GM12878 (cell line): ENCODE measurements around the gene PHB1.

Experiments
- CBX5 ChIP-seq: sonication (generic); IDR thresholded peaks from 2 replicates; pipeline ENCODE4 v1.6.1; 2016; ENCODE audit warnings: low read depth, moderate library complexity, mild to moderate bottlenecking, inconsistent platforms
- E2F8 ChIP-seq: fragments of 450-650 bp; IDR thresholded peaks from 2 replicates; pipeline ENCODE4 v1.6.1; 2018; ENCODE audit warnings: mild to moderate bottlenecking, low read depth, moderate library complexity; ENCODE audit not compliant: partially characterized antibody
- EP300 ChIP-seq, 2 experiments: fragments of 150-350 bp in 1 of 2; IDR thresholded peaks; 2 replicates each; pipeline ENCODE4 v1.6.1; 2011 to 2012; ENCODE audit warnings: low read depth in 2 of 2, low read length in 2 of 2, borderline replicate concordance in 1 of 2, improper control_type of control experiment in 1 of 2, inconsistent platforms in 1 of 2; ENCODE audit not compliant: control insufficient read depth in 1 of 2
- EZH2 ChIP-seq: IDR thresholded peaks from 2 replicates; pipeline ENCODE4 v1.6.1; 2012; ENCODE audit warnings: low read depth, mild to moderate bottlenecking, control low read depth, inconsistent platforms, low read length, borderline replicate concordance; ENCODE audit not compliant: control insufficient read depth
- NFYB ChIP-seq: IDR thresholded peaks from 2 replicates; pipeline ENCODE4 v1.6.1; 2011; ENCODE audit warnings: low read depth, mild to moderate bottlenecking, low read length, improper control_type of control experiment, moderate library complexity; ENCODE audit not compliant: insufficient read depth
- POLR2A ChIP-seq: IDR thresholded peaks from 2 replicates; pipeline ENCODE4 v1.6.1; 2011; ENCODE audit warnings: low read depth, mild to moderate bottlenecking, low read length
- RAD21 ChIP-seq: IDR thresholded peaks from 2 replicates; pipeline ENCODE4 v1.6.1; 2011; ENCODE audit warnings: mild to moderate bottlenecking, low read depth, low read length, moderate library complexity; ENCODE audit not compliant: insufficient read depth
- RBBP5 ChIP-seq: fragments of 200-600 bp; sonication (generic); conservative IDR thresholded peaks from 2 replicates; pipeline ENCODE4 v1.6.1; 2016
- RFX5 ChIP-seq: IDR thresholded peaks from 2 replicates; pipeline ENCODE4 v1.6.1; 2011; ENCODE audit warnings: low read depth, low read length, improper control_type of control experiment
- SMARCA5 ChIP-seq: fragments of 450-650 bp; IDR thresholded peaks from 2 replicates; pipeline ENCODE4 v1.6.1; 2017; ENCODE audit warnings: mild to moderate bottlenecking
- STAT1 ChIP-seq: fragments of 450-650 bp; conservative IDR thresholded peaks from 2 replicates; pipeline ENCODE4 v1.6.1; 2014; ENCODE audit warnings: antibody characterized with exemption, mild to moderate bottlenecking
- ZNF24 ChIP-seq: fragments of 450-650 bp; IDR thresholded peaks from 2 replicates; pipeline ENCODE4 v1.6.1; 2017; ENCODE audit warnings: antibody characterized with exemption, mild to moderate bottlenecking

GRCh38 chr17:49372425-49372824 is 42.3 kb downstream of the PHB1 start:
- TF ChIP-seq POLR2A = no peak
- no peak for TF ChIP-seq RBBP5
- TF ChIP-seq RFX5 = no peak
- TF ChIP-seq STAT1 = no peak
- no peak for TF ChIP-seq RAD21
- no peak for TF ChIP-seq NFYB
- no peak for TF ChIP-seq SMARCA5
- TF ChIP-seq EP300 (IDR thresholded peaks at IDR 0.05; ENCODE audit: borderline replicate concordance in 1 of 2, control insufficient read depth in 1 of 2, low read depth in 2 of 2, low read length in 2 of 2) = no peak
- no peak for TF ChIP-seq EZH2
- no peak for TF ChIP-seq ZNF24
- TF ChIP-seq E2F8 = no peak
- no peak for TF ChIP-seq CBX5
